NCI-H146 treated with DMSO at 0.1 percent for 48 hours (cell line): Measurements from ENCODE around the gene AKIRIN1.
"Not testable (repeated sequence)": the region's sequence is repeated elsewhere in the genome, so short reads cannot be mapped to it uniquely, and the experiment has no call there.

ENCODE experiments used
- DNase-seq: peaks from one replicate; lab custom pipeline; 2025; ENCODE audit not compliant: unreplicated experiment; lab: John Stamatoyannopoulos, UW

Gene AKIRIN1

DNA sequence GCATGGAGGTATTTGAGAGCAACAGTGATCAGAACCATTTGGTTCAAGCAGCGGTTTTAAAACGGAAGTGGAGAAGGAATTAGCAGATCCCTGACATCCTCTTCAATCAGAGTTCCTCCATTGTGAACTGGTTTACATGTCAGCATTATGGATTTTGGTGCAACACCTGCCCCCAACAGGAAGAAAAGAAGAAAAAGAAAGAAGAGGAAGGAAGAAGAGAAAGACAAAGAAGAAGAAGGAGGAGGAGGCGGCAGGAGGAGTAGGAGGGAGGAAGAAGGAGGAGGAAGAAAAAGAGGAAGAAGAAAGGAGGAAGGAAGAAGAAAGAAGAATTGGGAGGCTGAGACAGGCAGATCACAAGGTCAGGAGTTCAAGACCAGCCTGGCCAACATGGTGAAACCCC, 52.4 kb downstream of the AKIRIN1 start:
- no peak for DNase-seq

DNA sequence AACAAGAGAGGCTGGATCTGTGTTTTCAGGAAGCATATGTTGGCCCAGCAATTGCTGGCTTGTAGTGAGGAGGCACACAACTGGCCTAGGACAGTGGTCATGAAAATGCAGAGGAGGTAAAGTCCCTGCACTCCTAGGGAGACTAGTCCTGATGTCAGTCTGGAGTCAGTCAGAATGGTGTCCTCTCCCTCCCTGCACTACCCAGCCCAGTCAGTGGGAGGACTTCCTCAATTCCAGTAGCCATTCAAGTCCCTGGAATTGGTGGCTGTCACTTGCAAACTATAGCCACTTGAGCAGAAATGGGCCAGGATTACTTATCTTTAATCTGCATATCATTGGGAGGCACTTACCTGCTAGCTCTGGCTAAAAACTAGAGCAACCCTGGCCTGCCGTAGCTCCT, 53.7 kb downstream of the AKIRIN1 start:
- DNase-seq, result no peak

DNA sequence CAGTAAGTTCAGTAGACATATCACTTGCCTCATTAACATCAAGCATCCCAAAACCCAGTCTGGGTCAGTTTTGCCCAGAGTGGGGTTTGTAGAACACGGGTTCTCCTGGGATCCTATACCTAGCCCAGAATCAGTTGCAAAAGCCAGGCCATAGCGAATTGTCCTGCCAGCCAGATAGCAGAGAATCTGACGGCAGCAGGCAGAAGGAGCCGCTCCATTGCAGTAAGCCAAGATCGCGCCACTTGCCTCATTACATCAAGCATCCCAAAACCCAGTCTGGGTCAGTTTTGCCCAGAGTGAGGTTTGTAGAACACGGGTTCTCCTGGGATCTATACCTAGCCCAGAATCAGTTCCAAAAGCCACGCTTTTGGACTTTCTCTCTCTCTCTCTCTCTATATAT, 54.2 kb downstream of the AKIRIN1 start:
- no peak for DNase-seq

DNA sequence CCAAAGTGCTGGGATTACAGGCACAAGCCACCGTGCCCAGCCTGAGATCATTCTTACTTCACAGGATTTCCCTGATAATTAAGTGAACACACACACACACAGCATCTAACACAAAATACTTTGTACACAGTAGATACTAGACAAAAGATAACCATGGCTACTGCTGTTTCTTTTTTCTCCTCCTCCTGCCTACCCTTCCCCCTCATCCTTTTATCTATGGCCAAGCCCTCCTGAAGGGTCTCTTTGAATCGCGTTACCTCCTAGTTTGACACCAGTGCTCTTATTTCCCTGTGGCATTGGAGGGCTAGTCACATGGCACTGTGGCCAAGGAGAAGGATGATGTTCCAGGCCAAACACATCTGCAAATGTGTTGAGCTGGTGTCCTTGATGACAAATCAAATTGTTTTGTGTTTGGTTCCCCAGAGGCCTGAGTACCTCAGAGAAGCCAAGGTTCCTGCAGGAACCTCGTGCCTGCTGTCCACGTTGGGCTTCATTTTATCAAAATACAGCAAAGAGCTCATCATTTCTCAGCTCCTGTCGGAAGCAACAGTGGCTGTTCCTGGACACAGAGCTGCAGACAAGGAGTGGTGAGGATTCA, 55.6 kb downstream of the AKIRIN1 start:
- DNase-seq, result peak; percentile 11

GRCh38 chr1:39047374-39048229, 56.5 kb downstream of the AKIRIN1 start:
- DNase-seq, result no peak

GRCh38 chr1:39048745-39049370, 57.8 kb downstream of the AKIRIN1 start:
- DNase-seq, result no peak

DNA sequence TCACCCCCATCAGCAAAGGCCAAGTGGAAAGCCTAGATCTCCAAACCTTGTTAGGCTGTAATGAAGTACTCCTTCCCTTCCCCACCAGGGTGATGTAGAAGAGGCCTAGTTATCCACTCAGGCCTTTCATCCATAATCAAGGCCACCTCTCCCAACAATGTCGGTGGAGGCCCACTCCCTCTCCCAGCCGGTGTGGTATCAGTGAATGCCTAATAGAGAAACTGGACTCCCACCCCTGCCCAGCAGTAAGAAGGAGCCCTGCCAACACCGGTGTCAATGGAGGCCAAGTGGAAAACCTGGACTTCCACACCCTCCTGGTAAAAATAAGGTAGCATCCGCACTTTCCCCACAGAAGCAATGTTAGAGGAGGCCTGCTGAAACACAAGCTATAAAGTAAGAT, 58.9 kb downstream of the AKIRIN1 start:
- no peak for DNase-seq

GRCh38 chr1:39051193-39051850, 60.2 kb downstream of the AKIRIN1 start:
- not testable (repeated sequence) for DNase-seq

GRCh38 chr1:39051956-39052355, 60.9 kb downstream of the AKIRIN1 start:
- no peak for DNase-seq

DNA sequence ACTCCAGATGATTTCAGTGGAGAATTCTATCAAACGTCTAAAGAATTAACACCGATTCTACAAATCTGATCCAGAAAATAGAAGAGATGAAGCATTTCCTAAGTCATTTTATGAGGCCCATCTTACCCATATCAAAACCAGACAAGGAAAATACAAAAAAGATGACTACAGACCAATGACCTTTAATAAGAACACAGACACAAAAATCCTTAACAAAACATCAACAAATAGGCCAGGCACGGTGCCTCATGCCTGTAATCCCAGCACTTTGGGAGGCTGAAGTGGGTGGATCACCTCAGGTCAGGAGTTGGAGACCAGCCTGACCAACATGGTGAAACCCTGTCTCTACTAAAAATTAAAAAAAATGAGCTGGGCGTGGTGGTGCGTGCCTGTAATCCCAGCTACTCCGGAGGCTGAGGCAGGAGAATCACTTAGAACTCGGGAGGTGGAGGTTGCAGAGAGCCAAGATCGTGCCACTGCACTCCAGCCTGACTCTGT, 64.2 kb downstream of the AKIRIN1 start:
- DNase-seq, result not testable (repeated sequence)
